GM21825 (cell line): Measurements from ENCODE around the gene RSAD1.

Source experiments
- ATAC-seq: cut with Tn5 transposase; IDR thresholded peaks from one replicate; pipeline ENCODE4 v1.9.1; 2021; ENCODE audit warnings: mild to moderate bottlenecking, moderate library complexity; ENCODE audit not compliant: unreplicated experiment

RSAD1 gene

GRCh38 chr17:50457621-50458020, 21.0 kb upstream of the RSAD1 start:
- ATAC-seq: no peak

DNA sequence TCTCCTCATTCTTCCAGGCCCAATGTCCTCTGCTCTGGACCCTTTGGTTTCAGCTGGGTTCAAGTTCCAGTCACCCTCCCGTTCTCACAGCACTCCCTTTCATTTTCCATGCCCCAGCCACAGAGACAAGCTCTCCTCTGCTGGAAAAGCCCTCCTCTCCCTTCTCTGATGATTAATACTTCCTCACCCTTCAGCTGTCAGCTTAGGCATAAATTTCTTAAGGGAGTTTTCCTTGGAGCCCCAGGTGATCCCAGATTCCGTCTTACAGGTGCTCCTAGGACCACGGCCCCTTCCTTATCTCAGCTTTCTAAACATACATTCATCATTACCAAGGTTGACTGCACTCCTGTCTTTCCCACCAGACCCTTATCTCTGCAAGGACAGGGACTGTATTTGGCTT, 20.4 kb upstream of the RSAD1 start:
- no peak for ATAC-seq

DNA sequence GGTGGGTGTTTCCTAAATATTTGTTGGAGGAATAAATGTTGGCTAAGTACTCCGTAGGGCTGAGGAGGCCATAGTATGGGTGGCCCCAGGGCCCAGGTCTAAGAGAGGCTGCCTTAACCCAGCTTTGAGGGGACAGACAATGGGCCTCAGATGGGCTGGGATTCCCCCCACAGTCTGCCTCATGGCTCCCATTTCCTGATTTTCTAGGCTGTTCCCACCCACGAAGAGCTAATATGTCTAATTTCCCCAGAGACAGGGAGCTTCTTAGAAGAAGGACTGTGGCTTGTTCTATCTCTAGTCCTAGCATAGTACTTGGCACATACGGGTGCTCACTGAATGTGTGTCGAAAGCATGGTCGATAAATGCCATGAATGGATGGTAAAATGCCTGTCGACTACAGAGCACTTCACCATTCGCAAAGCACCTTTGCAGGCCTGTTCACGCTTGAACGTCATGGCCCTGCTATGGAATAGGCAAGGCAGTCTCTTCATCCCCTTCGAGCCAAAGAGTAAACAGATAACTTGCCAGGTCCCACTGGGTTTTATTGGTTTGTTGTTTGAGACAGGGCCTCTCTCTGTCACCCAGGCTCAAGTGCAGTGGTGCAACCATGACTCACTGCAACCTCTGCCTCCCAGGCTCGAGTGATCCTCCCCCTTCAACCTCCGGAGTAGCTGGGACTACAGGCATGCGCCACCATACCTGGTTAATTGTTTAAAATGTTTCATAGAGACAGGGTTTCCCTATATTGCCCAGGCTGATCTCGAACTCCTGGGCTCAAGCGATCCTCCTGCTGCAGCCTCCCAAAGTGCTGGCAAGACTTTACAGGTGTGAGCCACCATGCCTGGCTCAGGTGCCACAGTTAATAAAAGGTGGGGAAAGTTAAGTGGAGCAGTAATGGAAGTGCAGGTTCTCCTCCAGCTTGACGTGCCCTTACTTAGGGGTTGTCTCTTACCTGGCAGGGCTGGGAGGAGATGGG, 19.7 kb upstream of the RSAD1 start:
- ATAC-seq: no peak

DNA sequence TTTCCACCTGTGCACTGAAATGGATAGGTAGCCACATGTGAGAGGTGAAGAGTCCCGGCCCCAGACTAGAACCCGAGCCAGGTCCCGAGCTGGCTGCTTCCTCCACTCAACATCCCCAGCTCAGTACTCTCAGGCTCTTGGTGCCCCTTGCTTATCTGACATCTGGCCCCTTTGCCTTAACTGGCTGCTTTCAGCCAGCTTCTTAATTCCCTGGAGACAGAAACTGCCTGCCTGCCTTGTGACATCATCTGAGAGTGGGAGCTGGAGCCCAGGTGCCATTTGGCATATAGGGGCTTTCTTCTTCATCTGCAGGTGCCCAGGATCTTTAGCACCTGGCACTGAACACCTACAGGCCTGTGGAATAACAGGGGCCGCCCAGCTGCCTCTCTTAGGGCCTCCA, 18.9 kb upstream of the RSAD1 start:
- ATAC-seq: no peak

DNA sequence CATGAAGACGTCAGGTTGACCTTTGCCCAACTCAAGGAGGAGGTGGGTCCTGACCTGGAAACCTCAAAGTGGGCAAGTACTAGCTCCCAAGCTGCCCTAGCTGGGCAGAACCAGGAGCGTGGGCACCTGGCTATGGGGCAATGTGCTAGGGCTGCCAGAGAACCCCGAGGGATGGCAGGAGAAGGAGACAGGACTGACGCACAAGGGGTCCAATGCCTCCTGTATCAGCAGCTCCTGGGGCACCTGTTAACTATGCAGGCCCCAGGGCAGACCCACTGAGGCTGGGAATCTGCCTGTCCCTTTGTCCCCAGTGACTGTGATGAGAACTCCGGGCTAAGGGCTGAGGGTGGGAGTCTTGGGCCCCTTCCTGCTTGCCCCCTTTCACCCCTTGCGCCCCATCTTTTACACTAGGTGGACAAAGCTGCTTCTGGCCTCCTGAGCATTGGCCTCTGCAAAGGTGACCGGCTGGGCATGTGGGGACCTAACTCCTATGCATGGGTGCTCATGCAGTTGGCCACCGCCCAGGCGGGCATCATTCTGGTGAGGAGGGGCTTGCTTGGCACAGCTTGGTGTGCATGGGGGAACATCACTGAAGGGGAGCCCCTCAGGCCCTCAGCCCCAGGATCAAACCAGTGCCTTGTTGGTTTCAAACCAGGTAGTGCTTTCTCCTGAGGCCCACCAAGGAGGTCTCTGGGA, 17.7 kb upstream of the RSAD1 start:
- ATAC-seq: no peak

DNA sequence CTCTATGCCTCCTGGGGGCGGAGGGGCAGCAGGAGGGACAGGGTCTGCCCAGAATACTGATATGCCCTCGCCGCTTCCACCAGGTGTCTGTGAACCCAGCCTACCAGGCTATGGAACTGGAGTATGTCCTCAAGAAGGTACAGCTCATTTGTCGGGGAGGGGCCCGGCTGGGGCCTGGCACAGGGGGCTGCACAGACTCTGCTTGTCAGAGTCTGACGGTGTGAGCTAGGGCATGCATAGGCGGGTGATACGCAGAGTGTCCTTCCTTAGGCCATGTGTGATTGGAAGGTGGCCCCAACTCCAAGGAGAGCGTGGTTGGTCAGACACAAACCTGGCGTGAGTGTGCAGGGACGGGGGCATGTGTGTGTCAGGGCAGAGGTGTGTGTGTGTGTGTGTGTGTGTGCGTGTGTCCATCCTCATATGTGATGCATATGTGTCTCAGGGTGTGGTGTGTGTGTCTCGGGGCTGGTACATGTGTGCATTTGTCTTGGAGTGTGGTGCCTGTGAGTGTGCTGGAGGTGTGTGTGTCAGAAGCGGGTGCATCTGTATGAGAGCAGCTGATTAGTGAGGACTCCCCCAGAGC, 17.0 kb upstream of the RSAD1 start:
- no peak for ATAC-seq

GRCh38 chr17:50462446-50462845, 16.2 kb upstream of the RSAD1 start:
- no peak for ATAC-seq

DNA sequence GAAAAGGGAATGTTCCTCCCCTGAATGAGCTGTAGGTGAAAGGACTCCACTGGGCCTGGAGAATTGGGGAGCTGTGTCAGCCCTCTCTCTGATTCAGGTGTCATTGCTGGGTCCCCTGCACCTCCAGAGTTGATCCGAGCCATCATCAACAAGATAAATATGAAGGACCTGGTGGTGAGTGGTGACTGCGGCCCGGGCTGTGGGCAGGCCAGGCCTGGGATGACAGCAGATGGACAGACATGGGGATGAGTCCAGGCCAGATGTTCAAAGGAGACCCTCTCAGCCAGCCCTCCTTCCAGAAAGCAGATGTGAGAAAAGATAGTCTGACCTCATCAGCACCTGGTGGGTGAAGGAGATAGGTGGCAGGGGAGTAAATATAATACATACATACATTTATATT, 14.5 kb upstream of the RSAD1 start:
- ATAC-seq: no peak

- no peak for ATAC-seq
These were observed 13.9 kb upstream of the RSAD1 start for GRCh38 chr17:50464736-50465135.

GRCh38 chr17:50465171-50465570, 13.5 kb upstream of the RSAD1 start:
- no peak for ATAC-seq

- ATAC-seq: no peak
These were observed 13.0 kb upstream of the RSAD1 start for GRCh38 chr17:50465635-50466034.

- no peak for ATAC-seq
These were observed 12.1 kb upstream of the RSAD1 start for GRCh38 chr17:50466371-50467113.

DNA sequence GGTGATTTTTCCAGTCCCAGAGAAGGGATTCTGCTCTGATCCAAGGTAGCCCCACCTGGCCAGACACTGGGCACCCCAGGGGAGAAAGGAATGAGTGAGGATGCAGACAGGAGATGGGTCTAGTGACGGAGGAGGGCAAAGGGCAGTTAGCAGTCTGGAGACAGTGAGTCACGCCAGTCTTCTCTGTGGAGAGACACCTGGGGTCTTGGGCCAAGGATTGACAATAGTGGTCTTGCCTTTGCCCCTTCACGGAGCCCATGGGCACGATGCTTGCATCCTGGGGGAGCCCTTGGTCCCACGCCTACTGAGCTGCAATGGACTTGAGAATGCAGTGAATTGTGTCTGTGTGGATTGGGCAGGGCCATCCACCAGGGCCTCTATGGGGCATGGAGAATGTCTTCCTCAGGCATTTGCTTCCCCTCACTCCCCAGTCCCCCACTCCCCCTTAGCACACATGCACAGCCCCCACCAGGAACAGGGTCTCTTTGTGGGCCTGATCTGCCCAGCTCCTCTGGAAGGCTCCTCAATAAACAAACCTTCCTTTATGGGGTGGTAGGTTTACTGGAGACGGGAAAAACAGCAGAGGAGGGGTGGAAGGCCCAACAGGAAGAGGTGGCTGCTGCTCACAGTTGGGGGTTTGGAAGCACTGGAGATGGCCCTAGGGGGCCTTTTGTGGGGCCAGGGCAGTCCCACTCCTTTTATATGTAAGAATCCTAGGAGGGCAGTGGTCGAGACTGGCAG, 11.4 kb upstream of the RSAD1 start:
- no peak for ATAC-seq

- ATAC-seq: no peak
These were observed 10.8 kb upstream of the RSAD1 start for GRCh38 chr17:50467855-50468303.

DNA sequence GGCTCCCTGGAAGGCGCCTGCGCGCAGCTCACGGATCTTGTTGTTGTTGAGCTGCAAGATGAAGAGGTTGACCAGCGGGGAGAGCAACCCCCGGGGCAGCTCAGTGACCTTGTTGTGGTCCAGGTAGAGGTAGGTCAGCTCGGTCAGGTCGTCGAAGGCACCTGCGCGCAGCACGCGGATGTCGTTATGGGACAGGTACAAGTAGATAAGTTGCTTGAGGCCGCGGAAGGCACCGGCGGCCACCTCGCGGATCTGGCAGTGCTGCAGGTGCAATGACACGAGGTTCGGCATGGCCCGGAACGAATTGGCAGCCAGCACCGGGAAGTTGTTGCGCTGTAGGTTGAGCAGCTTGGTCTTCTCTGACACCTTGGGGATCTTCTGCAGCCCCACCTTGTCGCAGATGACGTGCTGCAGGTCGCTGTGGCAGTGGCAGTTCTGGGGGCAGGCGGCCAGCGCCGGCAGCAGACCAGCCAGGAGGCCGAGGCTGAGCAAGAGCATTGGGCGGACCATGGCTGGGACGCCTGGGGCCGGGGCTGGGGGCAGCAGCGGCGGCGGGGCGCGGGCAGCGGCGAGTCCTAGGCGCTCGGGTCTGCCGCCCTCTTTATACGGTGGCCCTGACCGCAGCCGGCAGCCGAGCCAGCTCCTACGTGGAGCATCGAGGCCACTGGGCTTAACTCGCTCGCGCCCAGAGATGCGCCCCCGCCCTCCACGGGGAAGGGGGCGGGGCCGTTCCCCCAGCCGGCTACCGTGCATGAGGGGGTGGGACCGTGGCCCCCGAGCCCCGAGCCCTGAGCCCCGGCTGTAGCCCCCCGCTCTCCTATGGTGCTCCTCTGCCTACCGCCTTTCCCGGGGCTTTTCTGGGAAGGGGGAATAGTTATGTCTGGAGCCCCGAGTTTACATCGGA, 10.1 kb upstream of the RSAD1 start, which contains the start of gene CHAD:
TSS of gene CHAD (minus strand) at position 577 of the 904 bp plus-strand sequence. CDS start at position 510, 67 bp downstream.
- ATAC-seq: no peak

DNA sequence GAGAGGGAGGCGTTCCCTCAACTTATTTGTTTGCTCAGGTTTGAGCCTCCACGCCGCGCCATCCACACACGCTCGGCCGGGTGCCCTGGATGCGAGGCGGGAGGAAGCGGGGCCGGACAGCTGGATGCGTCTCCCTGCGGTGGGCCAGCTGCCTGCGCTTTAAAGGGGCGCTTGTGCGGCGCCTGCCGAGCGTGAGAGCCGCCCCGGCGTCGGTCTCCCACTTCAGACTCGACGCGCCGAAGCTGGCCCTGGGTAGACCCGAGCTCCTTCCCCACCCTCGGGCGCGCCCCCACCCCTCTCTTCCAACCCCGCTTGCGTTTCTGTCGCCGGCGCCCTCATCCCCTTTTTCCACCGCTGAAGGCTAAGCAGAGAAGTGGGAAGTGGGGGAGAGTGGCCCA, 9.5 kb upstream of the RSAD1 start:
- ATAC-seq: no peak

DNA sequence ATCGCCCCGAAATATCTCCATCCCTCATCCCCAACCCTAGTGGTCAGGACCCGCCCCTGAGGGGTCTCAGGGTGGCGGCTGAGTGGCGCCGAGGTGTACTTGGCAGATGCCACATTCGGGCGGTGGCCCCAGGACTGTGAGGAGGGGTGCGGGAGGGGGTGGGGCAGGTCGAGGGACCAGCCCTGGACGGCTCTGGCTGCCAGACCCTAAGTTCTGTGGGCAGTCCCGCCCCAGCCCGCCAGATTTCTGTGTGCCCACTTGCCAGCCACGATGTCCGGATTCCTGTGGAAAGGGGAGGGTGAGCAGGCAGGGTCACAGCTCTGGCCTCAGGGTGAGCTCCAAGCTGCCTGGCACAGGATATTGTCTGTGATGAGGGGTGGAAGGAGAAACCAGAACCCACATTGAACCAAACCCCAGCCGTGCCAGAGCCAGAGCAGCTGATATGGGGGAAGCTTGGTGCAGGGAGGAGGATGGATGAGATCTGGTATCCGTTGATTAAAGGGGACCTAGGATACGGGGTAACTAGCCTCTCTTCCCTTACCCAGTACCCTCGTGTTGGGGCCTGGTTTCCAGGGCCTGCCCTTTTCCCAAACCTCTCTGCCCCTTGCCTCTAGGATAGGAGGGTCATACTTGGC, 8.9 kb upstream of the RSAD1 start:
- no peak for ATAC-seq

- no peak for ATAC-seq
These were observed 8.2 kb upstream of the RSAD1 start for GRCh38 chr17:50470426-50470825.
